Kasumi-1 (cell line): ENCODE measurements around the gene TIPARP.
"Not testable (repeated sequence)": the region's sequence is repeated elsewhere in the genome, so short reads cannot be mapped to it uniquely, and the experiment has no call there.

Experiments used
- DNase-seq, 2 experiments: peaks; one replicate each; lab custom pipeline; 2025; lab: John Stamatoyannopoulos, UW

TIPARP gene

DNA sequence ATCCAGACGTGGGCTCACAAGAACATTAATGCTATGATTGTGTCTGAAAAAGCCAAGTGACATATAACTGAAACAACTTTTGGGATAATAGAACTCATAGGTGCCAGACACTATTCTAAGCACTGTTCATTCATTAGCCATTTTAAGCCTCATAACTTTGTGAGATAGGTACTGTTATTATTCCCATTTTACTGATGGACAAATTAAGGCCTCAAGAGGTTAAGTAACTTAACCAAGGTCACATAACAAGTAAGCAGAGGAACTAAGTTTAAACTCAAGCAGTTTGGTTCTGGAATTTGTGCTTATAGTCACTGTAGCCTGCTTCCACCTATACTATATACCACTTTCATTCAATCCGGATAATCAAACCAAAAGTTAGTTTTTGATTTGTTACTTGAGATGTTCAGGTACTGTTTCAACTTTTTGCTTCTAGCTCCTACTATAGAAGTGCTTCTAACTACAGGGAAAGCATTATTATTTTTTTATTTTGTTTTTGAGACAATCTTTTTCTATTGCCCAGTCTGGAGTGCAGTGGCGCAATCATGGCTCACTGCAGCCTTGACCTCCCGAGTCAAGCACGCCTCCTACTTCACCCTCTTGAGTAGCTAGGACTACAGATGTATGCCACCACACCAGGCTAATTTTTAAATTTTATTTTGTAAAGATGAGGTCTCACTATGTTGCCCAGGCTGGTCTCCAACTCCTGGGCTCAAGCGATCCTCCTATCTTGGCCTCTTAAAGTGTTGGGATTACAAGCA lies 41.9 kb downstream of the TIPARP start:
- DNase-seq: no peak

DNA sequence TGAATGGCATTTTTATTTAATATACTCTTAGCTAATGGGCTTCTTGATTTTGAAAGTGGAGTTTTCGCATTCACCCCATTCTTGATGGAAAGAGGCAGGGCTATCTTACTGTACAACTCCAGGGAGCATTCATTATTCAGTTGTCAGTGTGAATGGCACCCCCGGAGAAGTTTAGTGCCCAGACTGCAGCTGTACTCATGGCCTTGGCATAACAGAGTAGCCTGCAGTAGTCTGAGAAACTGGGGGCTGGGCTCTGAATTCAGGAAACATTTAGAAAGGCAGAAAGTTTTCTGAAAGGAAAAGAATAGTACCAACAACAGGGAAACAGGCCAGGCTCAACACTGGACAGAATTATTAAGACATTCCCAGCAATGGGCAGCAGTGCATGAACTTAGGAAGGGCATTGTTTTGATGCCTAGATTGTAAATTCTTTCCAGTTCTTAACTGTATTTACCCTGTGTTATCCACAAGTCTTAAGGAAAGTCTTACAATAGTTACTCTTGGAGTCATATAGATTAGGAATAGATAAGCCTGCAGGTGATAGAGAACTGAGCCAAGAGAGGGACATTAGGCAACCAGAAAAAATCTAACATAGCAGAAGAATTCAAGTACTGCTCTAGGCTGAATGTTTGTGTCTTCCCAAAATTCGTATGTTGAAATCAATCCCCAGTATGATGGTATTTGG lies 44.4 kb downstream of the TIPARP start:
- no peak for DNase-seq

DNA sequence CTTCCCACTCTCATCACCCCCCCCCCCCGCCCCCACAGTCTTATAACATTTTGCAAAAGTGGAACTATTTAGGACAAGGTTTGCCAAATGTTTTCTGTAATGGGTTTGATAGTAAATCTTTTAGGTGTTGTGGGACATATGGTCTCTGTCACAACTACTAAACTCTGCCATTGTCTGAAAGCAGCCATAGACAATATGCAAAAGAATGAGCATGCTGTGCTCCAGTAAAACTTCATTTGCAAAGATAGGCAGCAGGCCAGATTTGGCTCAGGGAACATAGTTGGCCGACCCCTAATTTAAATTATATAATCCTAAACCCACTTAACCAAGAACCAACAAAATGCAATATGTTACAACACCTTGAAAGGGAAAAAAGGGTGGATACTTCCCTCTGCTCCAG lies 46.4 kb downstream of the TIPARP start:
- no peak for DNase-seq

DNA sequence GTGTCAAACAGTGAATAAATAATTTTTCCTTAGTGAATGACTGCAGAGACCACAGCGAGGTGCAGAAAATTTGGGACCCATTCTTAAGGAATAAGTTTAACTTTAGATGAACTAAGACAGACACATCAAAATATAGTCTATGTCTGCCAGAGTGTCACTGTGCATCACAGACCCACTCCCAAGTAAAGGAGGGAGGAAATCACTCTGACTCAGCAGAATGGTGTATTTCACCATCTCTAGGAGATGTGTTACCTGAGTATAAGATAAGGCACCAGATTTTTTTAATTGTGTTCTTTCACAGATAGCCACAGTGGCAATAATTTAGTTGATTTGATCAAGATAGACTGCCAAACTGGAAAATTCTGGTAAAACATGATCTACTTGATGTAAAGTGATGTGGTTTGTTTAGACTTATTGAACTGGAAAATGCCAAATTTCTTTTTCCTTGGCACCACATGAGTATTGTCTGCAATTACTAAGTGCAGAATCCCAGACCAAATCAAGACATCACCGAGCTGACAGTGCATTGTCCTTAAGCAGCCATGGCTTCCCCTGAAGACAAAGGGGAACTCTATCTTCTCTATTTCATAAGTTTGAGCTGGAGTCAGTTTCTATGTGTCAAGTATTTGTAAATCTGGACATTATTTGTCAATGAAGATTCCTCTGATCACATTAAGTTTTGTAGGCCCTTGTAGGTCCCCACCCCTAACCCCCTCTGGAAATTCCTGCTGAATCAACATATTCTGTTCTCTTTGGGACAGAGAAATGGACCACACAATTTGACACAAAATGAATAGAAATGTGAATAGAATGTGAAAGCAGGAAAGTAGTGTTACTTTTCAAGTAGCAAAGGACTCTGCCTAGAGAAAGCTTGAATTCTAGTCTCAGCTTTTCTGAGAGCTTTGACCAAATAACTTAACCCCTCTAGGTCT lies 47.6 kb downstream of the TIPARP start:
- DNase-seq: no peak

DNA sequence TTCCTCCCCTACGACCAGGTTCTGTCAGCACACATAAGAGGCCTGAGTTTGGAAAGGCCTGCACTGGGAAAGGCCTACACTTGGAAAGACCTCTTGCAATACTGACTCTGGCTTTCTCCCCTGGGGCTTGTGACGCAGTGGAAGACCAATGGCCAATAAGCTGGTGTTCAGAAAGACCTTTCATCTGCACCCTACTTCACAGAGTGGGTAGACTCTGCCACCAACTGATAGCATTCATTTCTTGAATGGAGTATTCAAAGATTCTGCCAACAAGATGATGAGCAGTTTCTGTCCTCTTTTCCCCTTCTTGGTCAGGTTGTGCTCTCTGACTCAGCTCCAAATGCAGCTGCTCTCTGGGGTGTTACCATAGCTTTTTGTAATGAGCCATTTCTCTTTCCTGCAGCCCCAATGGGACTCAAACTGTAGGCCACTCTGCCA lies 48.8 kb downstream of the TIPARP start:
- no peak for DNase-seq

DNA sequence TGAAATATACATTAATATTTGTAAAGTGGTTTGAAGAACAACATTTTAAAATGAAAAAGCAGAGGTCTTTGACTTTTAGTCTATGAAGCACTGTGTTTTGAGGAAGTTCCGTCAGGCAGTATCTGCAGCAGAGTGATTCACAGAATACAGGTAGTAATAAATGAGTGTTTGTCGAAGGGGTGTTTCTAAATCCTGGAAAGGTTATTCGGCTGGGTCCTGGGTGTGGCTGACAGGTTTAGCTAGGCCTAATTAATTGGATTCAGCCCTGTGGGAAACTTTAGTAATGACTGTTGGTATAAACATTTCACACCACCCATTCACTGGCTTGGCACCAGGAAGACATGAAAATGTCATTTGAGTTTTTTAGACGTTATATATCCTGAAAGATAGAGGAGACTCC lies 51.3 kb downstream of the TIPARP start:
- DNase-seq: peak; percentile 26 to 30

DNA sequence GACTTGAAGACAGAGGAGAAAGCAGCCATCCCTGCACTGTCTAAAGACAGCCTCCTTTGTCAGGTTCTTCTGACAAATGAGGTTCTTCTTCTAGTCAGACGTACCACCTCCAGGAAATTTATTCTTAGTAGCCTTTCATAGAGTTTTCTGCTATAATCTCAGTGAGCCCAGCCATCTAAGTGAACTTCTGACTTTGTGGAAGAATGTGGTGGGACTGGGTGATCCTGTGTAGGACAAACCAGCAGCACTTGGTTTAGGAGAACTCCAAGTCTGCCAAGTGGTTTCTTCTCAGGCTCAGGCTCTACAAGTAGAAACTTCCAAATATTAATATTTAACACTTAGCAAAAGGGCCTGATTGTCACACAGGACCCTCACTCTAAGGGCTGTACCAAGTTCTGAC lies 52.1 kb downstream of the TIPARP start:
- DNase-seq: no peak

DNA sequence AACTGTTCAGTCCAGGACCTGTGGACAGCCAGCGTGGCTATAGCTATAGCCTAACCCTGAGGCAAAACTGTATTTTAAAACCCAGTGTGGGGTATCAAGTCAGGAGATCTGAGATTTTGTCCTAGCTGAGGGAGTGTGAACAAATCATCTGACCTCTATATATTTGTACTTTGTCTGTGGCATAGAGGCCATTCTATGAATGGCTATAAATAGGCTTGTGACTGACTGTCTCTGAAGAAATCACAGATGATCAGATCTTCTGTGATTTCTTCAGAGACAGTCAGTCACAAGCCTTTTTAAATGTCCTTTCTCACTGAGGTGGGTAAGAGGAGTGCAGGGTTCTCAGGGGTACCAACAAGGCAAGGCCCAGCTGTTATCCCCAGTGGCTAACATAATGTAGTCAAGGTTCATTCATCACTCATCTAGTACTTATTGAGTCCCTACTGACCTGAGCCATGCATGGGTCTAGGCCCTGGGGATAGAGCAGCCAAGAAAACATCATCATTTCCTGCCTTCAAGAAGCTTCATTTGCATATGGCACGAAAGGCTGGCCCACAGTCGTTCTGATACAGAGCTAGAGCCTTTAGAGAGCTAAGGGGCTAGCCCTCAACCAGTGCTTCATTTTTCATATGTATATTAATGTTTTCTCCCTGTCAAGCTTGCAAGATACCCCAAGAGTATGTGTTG lies 53.3 kb downstream of the TIPARP start:
- DNase-seq: no peak

DNA sequence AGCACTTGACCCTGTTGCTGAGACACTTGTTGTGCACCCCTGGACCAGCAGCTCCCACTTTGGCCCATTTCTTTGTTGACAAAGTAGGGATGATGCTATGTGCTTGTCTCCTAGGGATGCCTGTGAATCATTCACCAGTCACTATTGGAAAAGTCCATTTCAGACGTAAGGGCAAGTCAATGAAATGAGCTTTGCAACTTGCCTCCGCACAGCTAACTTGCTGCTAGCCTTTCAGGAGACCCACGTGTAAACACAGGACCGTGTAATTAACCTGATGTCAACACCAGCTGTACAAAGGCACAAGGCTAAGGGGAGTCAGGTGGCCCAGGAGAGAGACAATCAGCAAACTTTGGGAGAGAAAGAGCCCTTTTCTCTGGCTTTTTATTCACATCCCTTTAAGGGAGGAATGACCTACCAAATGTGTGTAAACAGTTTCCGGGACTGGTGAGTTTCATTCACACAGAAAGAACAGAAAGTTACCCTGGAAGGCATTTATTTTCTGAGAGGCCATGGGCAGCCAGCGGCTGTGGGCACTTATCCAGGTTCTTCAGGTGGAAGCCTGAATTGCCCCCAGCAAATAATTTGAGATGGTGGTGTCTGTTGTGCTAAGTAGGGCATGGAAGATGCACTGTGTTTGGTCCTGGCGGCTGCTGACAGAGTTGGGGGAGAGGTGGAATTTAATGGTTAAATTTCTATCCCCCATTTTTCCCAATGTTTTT lies 54.0 kb downstream of the TIPARP start:
- no peak for DNase-seq

DNA sequence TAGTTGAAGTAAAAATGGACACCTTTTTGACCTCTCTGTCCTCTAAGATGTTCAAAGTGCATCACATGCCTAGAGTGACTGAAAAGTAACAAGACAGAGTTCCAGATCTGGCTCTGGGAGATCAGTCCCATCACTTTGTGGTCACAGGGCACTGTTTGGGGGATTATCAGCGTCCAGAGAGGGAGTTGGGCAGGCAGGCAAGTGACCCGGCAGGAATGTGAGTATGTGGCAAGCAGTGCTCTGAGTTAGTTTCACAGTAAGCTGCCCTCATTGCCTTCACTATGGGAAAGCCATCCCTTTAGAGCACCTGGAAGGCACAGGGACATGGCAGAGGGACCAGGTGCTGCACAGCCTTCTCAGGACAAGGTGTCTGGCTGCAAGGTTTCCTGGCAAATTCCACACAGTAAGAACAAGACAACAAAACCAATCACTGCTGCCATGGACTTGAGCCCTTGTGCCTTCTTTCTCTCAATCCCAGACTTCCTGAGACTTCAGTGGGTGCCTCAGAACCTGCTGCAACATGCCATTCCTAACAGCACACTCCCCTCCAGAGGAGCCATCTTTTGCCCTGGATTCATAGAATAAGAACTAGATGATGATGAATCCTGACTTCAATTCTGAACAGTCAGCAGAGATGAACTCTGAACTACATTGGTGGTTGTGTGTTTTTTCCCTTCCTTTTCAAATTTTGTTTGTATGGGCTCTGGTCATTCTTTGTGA lies 55.2 kb downstream of the TIPARP start:
- no peak for DNase-seq

DNA sequence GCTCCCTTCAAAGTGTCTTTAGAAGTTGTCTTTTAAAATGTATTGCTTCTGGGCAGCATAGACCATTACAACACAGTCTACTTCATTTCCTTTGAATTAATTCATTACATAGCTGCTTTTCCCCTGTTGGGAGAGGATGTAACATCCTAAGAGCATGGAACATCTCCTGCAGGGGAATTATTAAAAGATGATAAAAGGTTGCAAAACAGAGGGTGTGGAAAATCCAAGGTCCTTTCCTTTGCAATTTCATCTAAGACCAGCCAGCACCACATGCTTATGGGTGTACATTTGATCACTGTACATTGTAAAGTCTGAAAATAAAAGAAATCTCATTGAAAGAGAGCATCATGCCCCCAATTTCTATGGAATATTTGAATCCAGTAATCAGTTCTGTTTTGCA lies 57.4 kb downstream of the TIPARP start:
- DNase-seq: no peak

DNA sequence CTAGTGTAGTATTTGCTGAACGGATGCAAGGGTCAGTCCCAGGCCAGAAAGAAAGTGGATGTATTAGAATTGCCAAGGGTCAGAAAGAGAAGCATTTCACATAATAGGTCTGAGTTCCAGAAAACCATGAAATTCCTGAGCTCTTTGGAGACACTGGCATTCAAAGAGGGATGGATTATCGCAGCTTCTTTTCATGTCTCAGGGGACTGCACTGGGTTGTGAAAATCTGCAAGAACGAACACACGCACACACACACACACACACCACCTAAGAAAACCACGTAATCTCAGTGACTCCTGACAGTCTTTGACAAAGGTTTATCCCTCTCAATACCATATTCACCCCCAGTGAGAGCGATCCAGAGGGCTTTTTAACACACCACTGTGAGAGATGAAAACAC lies 57.9 kb downstream of the TIPARP start:
- DNase-seq: no peak

DNA sequence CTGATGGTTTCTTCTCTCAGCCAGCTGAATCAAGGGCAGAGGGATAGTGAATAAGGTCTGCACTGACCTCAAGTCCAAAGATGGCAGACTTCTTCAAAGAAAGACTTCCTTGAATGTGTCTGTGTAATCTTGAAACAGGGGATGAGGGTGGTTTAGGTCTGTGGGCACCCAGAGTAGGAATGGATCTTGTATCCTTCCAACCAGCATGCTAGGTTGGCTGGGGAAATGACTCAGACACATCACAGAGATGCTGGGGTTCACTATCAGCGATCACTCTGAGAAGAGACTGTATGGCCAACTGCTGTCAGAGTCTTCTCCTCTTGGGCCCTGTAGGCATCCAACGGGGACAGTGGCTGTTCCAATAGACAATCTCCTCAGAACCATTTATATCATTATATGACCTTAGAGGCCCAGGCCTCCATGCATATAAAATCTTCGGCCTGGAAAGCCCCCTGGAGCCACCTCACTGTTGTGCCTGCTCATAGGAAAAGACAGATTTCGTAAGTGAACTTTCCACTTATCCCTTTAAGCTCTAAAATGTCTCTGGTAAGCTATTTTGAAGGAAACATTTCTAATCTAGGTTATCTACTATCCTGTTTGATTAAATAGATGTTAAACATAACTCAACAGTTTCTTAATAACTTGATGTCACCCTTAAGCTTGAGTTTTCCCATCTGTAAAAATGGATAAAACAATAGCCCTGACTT lies 58.5 kb downstream of the TIPARP start:
- DNase-seq: no peak

DNA sequence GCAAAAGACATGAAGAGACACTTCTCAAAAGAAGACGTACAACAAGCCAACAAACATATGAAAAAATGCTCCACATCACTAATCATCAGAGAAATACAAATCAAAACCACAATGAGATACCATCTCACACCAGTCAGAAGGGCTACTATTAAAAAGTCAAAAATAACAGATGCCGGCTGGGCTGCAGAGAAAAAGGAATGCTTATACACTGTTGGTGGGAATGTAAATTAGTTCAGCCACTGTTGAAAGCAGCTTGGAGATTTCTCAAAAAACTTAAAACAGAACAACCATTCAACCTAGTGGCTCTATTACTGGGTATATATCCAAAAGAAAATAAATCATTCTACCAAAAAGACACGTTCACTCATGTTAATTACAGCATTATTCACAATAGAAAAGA lies 60.3 kb downstream of the TIPARP start:
- DNase-seq: not testable (repeated sequence)

DNA sequence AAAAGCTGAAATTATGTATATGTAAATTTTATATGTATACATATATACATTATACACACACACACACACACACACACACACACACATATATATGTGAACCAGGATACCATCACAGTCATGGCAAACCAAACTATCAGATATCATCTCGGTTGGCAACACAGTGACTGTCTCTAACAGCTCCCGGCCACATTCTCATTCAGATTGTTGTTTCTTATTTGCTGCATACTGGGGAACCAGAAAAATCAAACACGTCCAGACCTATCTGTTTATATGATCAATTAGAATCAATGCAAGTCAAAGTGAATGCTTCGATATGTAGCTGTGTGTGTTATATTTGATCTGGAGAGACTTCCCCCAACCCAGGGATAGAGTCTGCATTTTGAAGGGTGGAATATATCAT lies 61.1 kb downstream of the TIPARP start:
- no peak for DNase-seq

DNA sequence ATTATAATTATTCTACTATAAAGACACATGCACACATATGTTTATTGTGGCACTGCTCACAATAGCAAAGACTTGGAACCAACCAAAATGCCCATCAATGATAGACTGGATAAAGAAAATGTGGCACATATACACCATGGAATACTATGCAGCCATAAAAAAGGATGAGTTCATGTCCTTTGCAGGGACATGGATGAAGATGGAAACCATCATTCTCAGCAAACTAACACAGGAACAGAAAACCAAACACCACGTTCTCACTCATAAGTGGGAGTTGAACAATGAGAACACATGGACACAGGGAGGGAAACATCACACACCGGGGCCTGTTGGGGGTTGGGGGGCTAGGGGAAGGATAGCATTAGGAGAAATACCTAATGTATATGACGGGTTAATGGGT lies 62.7 kb downstream of the TIPARP start:
- not testable (repeated sequence) for DNase-seq

DNA sequence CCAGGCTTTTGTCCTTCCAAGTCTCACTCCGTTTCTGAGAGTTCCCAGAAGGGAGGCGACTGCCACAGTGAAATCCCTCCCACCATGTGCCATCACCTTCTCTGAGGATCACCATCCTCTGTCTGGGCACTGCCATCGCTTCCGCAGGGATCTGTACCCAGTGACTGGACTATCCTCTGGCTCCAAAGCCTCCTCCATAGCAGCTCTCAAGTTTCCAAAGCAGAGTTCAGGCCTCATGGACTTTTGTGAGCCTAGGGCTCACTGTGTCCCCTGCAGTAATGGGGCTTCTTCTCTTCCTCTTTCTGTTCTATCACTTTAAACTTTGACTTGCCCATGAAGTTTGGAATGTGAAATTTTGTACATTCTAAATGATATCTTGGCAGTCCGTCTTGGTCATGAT lies 63.9 kb downstream of the TIPARP start:
- DNase-seq: no peak

DNA sequence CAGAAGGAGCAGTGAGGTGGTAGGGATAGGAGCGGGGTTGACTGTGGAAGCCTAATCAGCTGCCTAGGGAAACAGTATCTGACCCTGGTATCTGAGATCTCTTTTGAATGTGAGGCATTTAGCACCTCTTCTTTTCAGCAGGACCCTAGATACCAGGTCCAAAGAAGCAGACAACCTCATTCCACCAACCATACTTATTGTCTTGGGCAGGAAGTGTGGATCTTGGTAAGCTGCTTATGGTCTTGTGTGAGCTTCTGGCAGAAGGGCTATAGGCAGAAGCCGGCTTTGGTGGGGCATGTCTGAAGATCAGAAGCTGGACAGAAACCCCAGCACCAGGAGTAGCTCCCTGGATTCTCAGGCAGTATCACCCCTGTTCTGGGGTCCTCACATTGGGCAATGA lies 65.6 kb downstream of the TIPARP start:
- DNase-seq: no peak

DNA sequence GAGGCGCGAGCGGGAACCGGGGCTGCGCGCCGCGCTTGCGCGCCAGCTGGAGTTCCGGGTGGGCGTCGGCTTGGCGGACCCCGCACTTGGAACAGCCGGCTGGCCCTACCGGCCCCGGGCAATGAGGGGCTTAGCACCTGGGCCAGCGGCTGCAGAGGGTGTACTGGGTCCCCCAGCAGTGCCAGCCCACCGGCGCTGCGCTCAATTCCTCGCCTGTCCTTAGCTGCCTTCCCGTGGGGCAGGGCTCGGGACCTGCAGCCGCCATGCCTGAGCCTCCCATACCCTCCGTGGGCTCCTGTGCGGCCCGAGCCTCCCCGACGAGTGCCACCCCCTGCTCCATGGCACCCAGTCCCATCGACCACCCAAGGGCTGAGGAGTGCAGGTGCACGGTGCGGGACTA lies 66.2 kb downstream of the TIPARP start:
- not testable (repeated sequence) for DNase-seq

DNA sequence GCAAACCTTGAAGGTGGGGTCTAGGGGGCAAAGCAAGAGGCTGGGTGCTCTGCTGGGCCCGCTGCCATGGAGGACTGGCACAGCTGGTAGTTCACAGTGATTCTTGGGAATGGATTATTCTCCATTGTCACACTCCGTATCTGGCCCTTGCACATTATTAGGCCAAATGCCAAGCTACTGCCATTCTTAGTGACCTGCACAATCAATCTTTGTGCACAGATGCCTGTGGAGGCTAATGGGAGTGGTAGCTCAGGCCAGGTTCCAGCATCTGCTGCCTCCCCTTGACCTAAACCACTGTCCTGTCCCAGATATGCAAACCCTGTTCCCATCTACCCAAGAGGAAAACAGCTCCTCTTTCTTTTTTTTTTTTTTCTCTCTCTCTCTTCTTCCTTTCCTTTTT lies 67.5 kb downstream of the TIPARP start:
- no peak for DNase-seq
